SU-DHL-6 (cell line): Measurements from ENCODE around the gene ZNF292.
A peak's percentile ranks its signal among the peaks of the same experiment; 100 is the strongest.

Source experiments
- H2AFZ ChIP-seq: fragments of 200-600 bp; sonication (generic); 2 replicates; pipeline ENCODE4 v1.6.1; 2014; ENCODE audit warnings: low read depth, mild to moderate bottlenecking, moderate library complexity, mixed read lengths, antibody characterized with exemption, low read length; ENCODE audit not compliant: severe bottlenecking
- H3F3A ChIP-seq: fragments of 200-600 bp; shearing (Covaris generic); 2 replicates; pipeline ENCODE4 v1.6.0; 2016; ENCODE audit warnings: antibody characterized with exemption, mild to moderate bottlenecking; ENCODE audit not compliant: insufficient read depth
- H3K27ac ChIP-seq: fragments of 200-600 bp; sonication (generic); 2 replicates; pipeline ENCODE4 v1.5.1; 2016; ENCODE audit warnings: low read depth, mild to moderate bottlenecking, low read length, moderate library complexity, mixed read lengths
- H3K27me3 ChIP-seq: fragments of 200-600 bp; sonication (generic), shearing (Covaris generic); 2 replicates; pipeline ENCODE4 v1.6.0; 2014; ENCODE audit warnings: mild to moderate bottlenecking, low read length
- H3K36me3 ChIP-seq: fragments of 200-600 bp; sonication (generic); 2 replicates; pipeline ENCODE4 v1.6.1; 2014; ENCODE audit warnings: mild to moderate bottlenecking, low read length, mixed read lengths
- H3K4me2 ChIP-seq: fragments of 300-600, 200-600 bp; shearing (Covaris generic), sonication (generic); 2 replicates; pipeline ENCODE4 v1.6.0; 2014; ENCODE audit warnings: low read length, low read depth, mild to moderate bottlenecking; ENCODE audit not compliant: poor library complexity, severe bottlenecking
- H3K4me3 ChIP-seq: fragments of 200-600 bp; sonication (generic); 2 replicates; pipeline ENCODE4 v1.5.1; 2014; ENCODE audit warnings: antibody characterized with exemption, low read length, mild to moderate bottlenecking, mixed read lengths; ENCODE audit not compliant: insufficient read depth, poor library complexity, severe bottlenecking
- H3K79me2 ChIP-seq: fragments of 200-600 bp; sonication (generic); 2 replicates; pipeline ENCODE4 v1.6.1; 2014; ENCODE audit warnings: mild to moderate bottlenecking, low read length, moderate library complexity; ENCODE audit not compliant: insufficient read depth
- H3K9ac ChIP-seq: fragments of 200-600 bp; sonication (generic); 2 replicates; pipeline ENCODE4 v1.7.0; 2014; ENCODE audit warnings: mild to moderate bottlenecking, low read length
- H3K9me2 ChIP-seq: fragments of 200-600 bp; sonication (generic); replicated peaks from 2 replicates; pipeline ENCODE4 v1.6.1; 2014; ENCODE audit warnings: low read length; ENCODE audit not compliant: insufficient read depth
- H3K9me3 ChIP-seq: fragments of 200-600 bp; sonication (generic); 2 replicates; pipeline ENCODE4 v1.6.1; 2014; ENCODE audit warnings: low read length, mixed read lengths; ENCODE audit not compliant: insufficient read depth
- H4K20me1 ChIP-seq: fragments of 200-600 bp; sonication (generic); 2 replicates; pipeline ENCODE4 v1.6.1; 2014; ENCODE audit warnings: low read depth, mild to moderate bottlenecking, antibody characterized with exemption, low read length, moderate library complexity, mixed read lengths
- EZH2phosphoT487 ChIP-seq: fragments of 200-600 bp; sonication (generic), shearing (Covaris generic); conservative IDR thresholded peaks from 2 replicates; pipeline ENCODE4 v1.6.1; 2018; ENCODE audit warnings: mild to moderate bottlenecking, antibody characterized with exemption, low read length, moderate library complexity, mixed read lengths
- TF ChIP-seq, protein P1 (sequence below): fragments of 200-600 bp; sonication (generic); IDR thresholded peaks from one replicate; pipeline ENCODE4 v1.5.1; 2017; ENCODE audit warnings: antibody characterized with exemption, mild to moderate bottlenecking, low read length, moderate library complexity; ENCODE audit not compliant: insufficient read depth, poor library complexity, severe bottlenecking

Gene ZNF292

DNA sequence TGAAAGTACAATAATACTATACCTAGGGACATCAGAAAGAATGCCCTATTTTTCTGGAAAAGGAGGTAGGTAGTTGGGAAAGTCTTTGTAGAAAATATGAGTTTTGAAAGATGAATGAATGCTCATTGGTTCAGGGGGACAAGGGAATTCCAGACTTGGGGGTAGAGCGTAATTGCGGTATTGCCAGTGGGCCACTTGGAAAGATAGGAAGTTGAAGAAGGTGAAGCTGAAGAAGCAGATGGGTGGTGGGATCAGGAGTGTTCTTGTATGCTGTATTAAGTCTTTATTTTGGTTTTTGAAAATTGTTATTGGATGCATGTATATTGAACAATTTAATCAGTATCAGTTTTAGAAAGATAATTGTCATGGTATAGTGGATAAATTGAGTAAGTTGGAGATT lies 109.1 kb downstream of the ZNF292 start:
- Histone ChIP-seq H2AFZ (no peak overlapping the region), H3K27me3 (no peaks in the 10 kb centered on the region), H3K9me2 (no peaks in the 10 kb centered on the region), H3F3A (peaks cover 4% of the 10 kb centered on the region; the same call in 1 of the 2 replicates), H3K36me3 (peaks cover 6% of the 10 kb centered on the region; the same call in 1 of the 2 replicates), H3K4me3 (no peak overlapping the region), H3K9me3 (no peaks in the 10 kb centered on the region), H4K20me1 (0 out of 2 replicates have a peak, but pooled peaks cover 8% of the 10 kb centered on the region), H3K4me2 (no peak overlapping the region), H3K27ac (no peak overlapping the region), H3K9ac (no peak overlapping the region), H3K79me2 (no peaks in the 10 kb centered on the region)
- TF ChIP-seq, protein P1, sequence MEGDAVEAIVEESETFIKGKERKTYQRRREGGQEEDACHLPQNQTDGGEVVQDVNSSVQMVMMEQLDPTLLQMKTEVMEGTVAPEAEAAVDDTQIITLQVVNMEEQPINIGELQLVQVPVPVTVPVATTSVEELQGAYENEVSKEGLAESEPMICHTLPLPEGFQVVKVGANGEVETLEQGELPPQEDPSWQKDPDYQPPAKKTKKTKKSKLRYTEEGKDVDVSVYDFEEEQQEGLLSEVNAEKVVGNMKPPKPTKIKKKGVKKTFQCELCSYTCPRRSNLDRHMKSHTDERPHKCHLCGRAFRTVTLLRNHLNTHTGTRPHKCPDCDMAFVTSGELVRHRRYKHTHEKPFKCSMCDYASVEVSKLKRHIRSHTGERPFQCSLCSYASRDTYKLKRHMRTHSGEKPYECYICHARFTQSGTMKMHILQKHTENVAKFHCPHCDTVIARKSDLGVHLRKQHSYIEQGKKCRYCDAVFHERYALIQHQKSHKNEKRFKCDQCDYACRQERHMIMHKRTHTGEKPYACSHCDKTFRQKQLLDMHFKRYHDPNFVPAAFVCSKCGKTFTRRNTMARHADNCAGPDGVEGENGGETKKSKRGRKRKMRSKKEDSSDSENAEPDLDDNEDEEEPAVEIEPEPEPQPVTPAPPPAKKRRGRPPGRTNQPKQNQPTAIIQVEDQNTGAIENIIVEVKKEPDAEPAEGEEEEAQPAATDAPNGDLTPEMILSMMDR = no peak
- no peak for TF ChIP-seq EZH2phosphoT487

GRCh38 chr6:87274660-87275274 lies 119.4 kb downstream of the ZNF292 start:
- Histone ChIP-seq H3K9me3 (no peaks in the 10 kb centered on the region), H3F3A (no peaks in the 10 kb centered on the region), H3K4me2 (no peak overlapping the region), H2AFZ (no peak overlapping the region), H3K27me3 (no peaks in the 10 kb centered on the region), H3K9me2 (no peaks in the 10 kb centered on the region), H3K27ac (no peak overlapping the region), H3K9ac (no peak overlapping the region), H3K4me3 (no peak overlapping the region), H3K36me3 (no peaks in the 10 kb centered on the region), H3K79me2 (no peaks in the 10 kb centered on the region), H4K20me1 (no peaks in the 10 kb centered on the region)
- TF ChIP-seq EZH2phosphoT487 = no peak

DNA sequence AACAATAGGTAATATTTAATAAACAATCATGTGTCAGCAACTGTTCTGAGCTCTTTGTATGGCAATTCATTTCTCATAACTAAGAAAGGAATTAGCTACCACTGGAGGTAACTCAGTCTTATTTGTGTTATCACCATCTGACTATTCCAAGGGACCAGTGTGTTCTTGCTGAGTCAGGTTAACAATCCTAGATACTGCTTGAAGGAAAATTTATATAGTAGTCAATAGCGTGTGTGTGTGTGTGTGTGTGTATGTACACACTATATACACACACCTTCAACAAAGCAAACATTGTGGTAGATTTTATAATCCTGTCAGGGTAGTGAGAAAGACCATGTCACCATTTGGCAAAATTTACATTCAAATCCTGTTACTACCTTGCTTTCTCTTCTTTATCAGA lies 121.3 kb downstream of the ZNF292 start:
- Histone ChIP-seq H2AFZ (no peak overlapping the region), H3K27me3 (no peaks in the 10 kb centered on the region), H3K9me3 (no peaks in the 10 kb centered on the region), H3F3A (no peaks in the 10 kb centered on the region), H3K27ac (no peak overlapping the region), H3K9ac (no peak overlapping the region), H3K4me2 (no peak overlapping the region), H3K79me2 (no peaks in the 10 kb centered on the region), H4K20me1 (no peaks in the 10 kb centered on the region), H3K4me3 (no peak overlapping the region), H3K9me2 (no peaks in the 10 kb centered on the region), H3K36me3 (no peaks in the 10 kb centered on the region)
- TF ChIP-seq, protein P1 = no peak
- TF ChIP-seq EZH2phosphoT487 = no peak

- no peaks in the 10 kb centered on the region for H3K27me3 ChIP-seq
- no peaks in the 10 kb centered on the region for H3K9me2 ChIP-seq
- no peaks in the 10 kb centered on the region for H3K9me3 ChIP-seq
- H3F3A ChIP-seq = no peaks in the 10 kb centered on the region
- no peak overlapping the region for H3K27ac ChIP-seq
- no peak overlapping the region for H2AFZ ChIP-seq
- H3K4me2 ChIP-seq = no peak overlapping the region
- no peak overlapping the region for H3K4me3 ChIP-seq
- H3K79me2 ChIP-seq = no peaks in the 10 kb centered on the region
- no peaks in the 10 kb centered on the region for H3K36me3 ChIP-seq
- TF ChIP-seq, protein P1 = peak; percentile 27
- TF ChIP-seq EZH2phosphoT487 = no peak
- H4K20me1 ChIP-seq = no peaks in the 10 kb centered on the region
- no peak overlapping the region for H3K9ac ChIP-seq
Observed at GRCh38 chr6:87277123-87277522, 121.8 kb downstream of the ZNF292 start.
